Measurements from ENCODE around the gene RUNX1. TPM values are rescaled to one million over a fixed set of nuclear protein-coding genes. Genes with fewer than 3 reads are reported as not detected.

Gene RUNX1
- total RNA-seq, 1 experiment from 2014 or later = 0.52 TPM

GRCh38 chr21:35005077-35005476 lies 44.0 kb downstream of the RUNX1 start:
- ChIA-PET CTCF (interaction anchor here (0.6 kb wide), 1 partner anchor 332 kb away, joined by 3 read pairs; no protein-coding TSS in a partner anchor), POLR2A (ENCODE audit: low non-redundant PET) (no interaction called here)
- no peak for DNase-seq (ENCODE audit: low spot score)
- intact Hi-C loops (cut with micrococcal nuclease; ENCODE audit: unreplicated experiment) = no loop called here
- BruUV-seq (replicated peaks) = no TSS peak
- Histone ChIP-seq H3K27me3 (replicated peaks; ENCODE audit: insufficient read depth, low read depth, low read length, poor library complexity) (peaks cover 8% of the 10 kb centered on the region), H3K36me3 (ENCODE audit: insufficient read depth, low read length, poor library complexity, severe bottlenecking) (no peaks in the 10 kb centered on the region), H3K27ac (ENCODE audit: low read depth, low read length, poor library complexity, severe bottlenecking) (no peak overlapping the region), H3K4me3 (ENCODE audit: low read depth, low read length, poor library complexity, severe bottlenecking) (no peak overlapping the region), H3K4me1 (ENCODE audit: insufficient read depth, low read length, poor library complexity, severe bottlenecking) (no peaks in the 10 kb centered on the region), H3K9me3 (ENCODE audit: low read depth, low read length, poor library complexity, severe bottlenecking) (no peaks in the 10 kb centered on the region)
- no peak for TF ChIP-seq EZH2 (IDR thresholded peaks at IDR 0.05; ENCODE audit: borderline replicate concordance, low read depth, low read length, poor library complexity, severe bottlenecking)
- no peak for TF ChIP-seq CTCF (conservative IDR thresholded peaks at IDR 0.05; ENCODE audit: low read depth, low read length)

- H3K27ac ChIP-seq (ENCODE audit: low read depth, low read length, poor library complexity, severe bottlenecking) = no peak overlapping the region
- no peak for DNase-seq (ENCODE audit: low spot score)
- POLR2A ChIA-PET (ENCODE audit: low non-redundant PET) = no interaction called here
- BruUV-seq (replicated peaks) = no TSS peak
- no peaks in the 10 kb centered on the region for H3K4me1 ChIP-seq (ENCODE audit: insufficient read depth, low read length, poor library complexity, severe bottlenecking)
- TF ChIP-seq CTCF (conservative IDR thresholded peaks at IDR 0.05; ENCODE audit: low read depth, low read length) = no peak
- no peak for TF ChIP-seq EZH2 (IDR thresholded peaks at IDR 0.05; ENCODE audit: borderline replicate concordance, low read depth, low read length, poor library complexity, severe bottlenecking)
- intact Hi-C loops (cut with micrococcal nuclease; ENCODE audit: unreplicated experiment) = no loop called here
- peaks cover 8% of the 10 kb centered on the region for H3K27me3 ChIP-seq (replicated peaks; ENCODE audit: insufficient read depth, low read depth, low read length, poor library complexity)
- H3K9me3 ChIP-seq (ENCODE audit: low read depth, low read length, poor library complexity, severe bottlenecking) = no peaks in the 10 kb centered on the region
- CTCF ChIA-PET = no interaction called here
- H3K36me3 ChIP-seq (ENCODE audit: insufficient read depth, low read length, poor library complexity, severe bottlenecking) = no peaks in the 10 kb centered on the region
- H3K4me3 ChIP-seq (ENCODE audit: low read depth, low read length, poor library complexity, severe bottlenecking) = no peak overlapping the region
These were observed 44.8 kb downstream of the RUNX1 start for GRCh38 chr21:35004314-35004713.

DNA sequence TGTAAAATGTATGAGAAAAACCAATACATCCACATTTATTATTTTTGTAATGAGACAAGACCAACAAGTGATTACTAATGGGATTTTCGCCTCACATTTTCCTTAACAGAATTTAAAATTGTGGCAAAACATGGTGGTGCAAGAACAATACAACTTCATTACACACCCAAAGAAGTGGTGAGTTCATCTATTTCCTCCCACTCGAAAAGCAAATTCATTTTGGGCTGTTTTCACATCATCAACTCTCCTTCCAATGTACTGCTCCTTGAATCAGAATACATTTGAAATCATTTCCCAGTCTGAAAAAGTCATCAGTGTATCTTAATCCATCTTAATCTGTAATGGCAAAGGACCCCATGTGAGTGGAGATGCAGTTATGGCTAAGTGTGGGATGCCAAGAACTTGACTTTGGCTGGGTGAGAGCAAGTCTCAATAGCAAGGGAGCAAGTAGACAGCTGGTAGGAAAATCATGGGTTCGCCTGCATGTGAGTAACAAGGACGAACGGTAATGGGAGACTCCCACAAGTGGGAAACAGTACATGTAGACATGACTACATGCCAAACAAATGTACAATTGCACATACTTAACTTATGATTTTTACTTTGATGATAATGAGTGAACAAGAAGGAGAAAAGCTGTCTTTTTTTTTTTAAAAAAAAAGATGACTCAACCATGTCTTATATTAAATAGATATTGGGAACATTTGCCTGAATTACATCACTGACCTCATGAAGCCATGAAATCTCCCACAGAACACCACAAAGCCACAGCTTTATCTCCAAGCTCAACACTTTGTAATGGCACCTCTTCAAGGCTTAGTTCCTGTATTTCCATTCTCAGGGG lies 46.0 kb downstream of the RUNX1 start:
- ChIA-PET CTCF (no interaction called here), POLR2A (ENCODE audit: low non-redundant PET) (no interaction called here)
- intact Hi-C loops (cut with micrococcal nuclease; ENCODE audit: unreplicated experiment) = no loop called here
- no peaks in the 10 kb centered on the region for H3K4me1 ChIP-seq (ENCODE audit: insufficient read depth, low read length, poor library complexity, severe bottlenecking)
- peaks cover under 1% of the 10 kb centered on the region for H3K27me3 ChIP-seq (replicated peaks; ENCODE audit: insufficient read depth, low read depth, low read length, poor library complexity)
- no peak overlapping the region for H3K4me3 ChIP-seq (ENCODE audit: low read depth, low read length, poor library complexity, severe bottlenecking)
- H3K36me3 ChIP-seq (ENCODE audit: insufficient read depth, low read length, poor library complexity, severe bottlenecking) = no peaks in the 10 kb centered on the region
- no TSS peak for BruUV-seq (replicated peaks)
- H3K27ac ChIP-seq (ENCODE audit: low read depth, low read length, poor library complexity, severe bottlenecking) = no peak overlapping the region
- TF ChIP-seq EZH2 (IDR thresholded peaks at IDR 0.05; ENCODE audit: borderline replicate concordance, low read depth, low read length, poor library complexity, severe bottlenecking) = no peak
- TF ChIP-seq CTCF (conservative IDR thresholded peaks at IDR 0.05; ENCODE audit: low read depth, low read length) = no peak
- H3K9me3 ChIP-seq (ENCODE audit: low read depth, low read length, poor library complexity, severe bottlenecking) = no peaks in the 10 kb centered on the region
- DNase-seq (ENCODE audit: low spot score) = no peak

Data from A673 (cell line).